Stimulated activated CD4-positive, alpha-beta T cell treated with anti-CD3 and anti-CD28 coated beads, Interleukin-4, amount 100 ng/mL, for 48 hours (primary cell): Measurements from ENCODE around the gene ROBO3.

Experiments used
- DNase-seq, 2 donors: peaks; one replicate each; pipeline ENCODE4 v3.0.0-alpha.2; 2020; ENCODE audit warnings: low read depth in 2 of 2

Gene ROBO3

GRCh38 chr11:124865181-124865901 lies at the start of gene ROBO3:
TSS of gene ROBO3 (plus strand) at chr11:124865432. CDS start at chr11:124865578, 146 bp downstream.
- DNase-seq, result no peak

GRCh38 chr11:124817036-124817435 lies 48.2 kb upstream of the ROBO3 start:
- DNase-seq, result no peak

GRCh38 chr11:124821995-124822730 lies 43.1 kb upstream of the ROBO3 start:
- DNase-seq, result no peak

- no peak for DNase-seq
These were observed 41.5 kb upstream of the ROBO3 start for GRCh38 chr11:124823512-124824376.

GRCh38 chr11:124825876-124826275 lies 39.4 kb upstream of the ROBO3 start:
- DNase-seq, result no peak

GRCh38 chr11:124829986-124830385 lies 35.2 kb upstream of the ROBO3 start:
- no peak for DNase-seq

GRCh38 chr11:124830749-124831148 lies 34.5 kb upstream of the ROBO3 start:
- DNase-seq, result no peak

GRCh38 chr11:124831897-124832296 lies 33.3 kb upstream of the ROBO3 start:
- DNase-seq, result no peak

GRCh38 chr11:124832571-124832970 lies 32.7 kb upstream of the ROBO3 start:
- DNase-seq, result no peak

GRCh38 chr11:124834526-124835180 lies 30.6 kb upstream of the ROBO3 start:
- DNase-seq, result no peak

GRCh38 chr11:124835918-124836317 lies 29.3 kb upstream of the ROBO3 start:
- no peak for DNase-seq

- DNase-seq, result no peak
These were observed 27.8 kb upstream of the ROBO3 start for GRCh38 chr11:124837491-124837856.

- DNase-seq, result no peak
These were observed 26.5 kb upstream of the ROBO3 start for GRCh38 chr11:124838805-124839127.

- DNase-seq, result no peak
These were observed 25.9 kb upstream of the ROBO3 start for GRCh38 chr11:124839128-124839971.

- no peak for DNase-seq
These were observed 25.1 kb upstream of the ROBO3 start for GRCh38 chr11:124839972-124840621.

GRCh38 chr11:124840666-124841065 lies 24.6 kb upstream of the ROBO3 start:
- no peak for DNase-seq

GRCh38 chr11:124841201-124841600 lies 24.0 kb upstream of the ROBO3 start:
- no peak for DNase-seq

- DNase-seq, result no peak
These were observed 23.4 kb upstream of the ROBO3 start for GRCh38 chr11:124841840-124842239.

GRCh38 chr11:124842305-124842704 lies 22.9 kb upstream of the ROBO3 start:
- DNase-seq, result no peak

- DNase-seq, result no peak
These were observed 21.7 kb upstream of the ROBO3 start for GRCh38 chr11:124843616-124843910.

GRCh38 chr11:124844664-124845079 lies 20.6 kb upstream of the ROBO3 start:
- DNase-seq, result no peak
